ENCODE data around the gene SMCO2.
A peak's percentile ranks its signal among the peaks of the same experiment; 100 is the strongest.

SMCO2 gene

GRCh38 chr12:27464220-27464554, 17.7 kb downstream of the SMCO2 start:
- ATAC-seq: peak; percentile 73
- TF ChIP-seq ISL1 (CRISPR knock-in tag; IDR thresholded peaks at IDR 0.05): no peak

- TF ChIP-seq ARNTL (CRISPR knock-in tag; IDR thresholded peaks at IDR 0.05; ENCODE audit: borderline replicate concordance, low read depth) (no peak), OSR1 (CRISPR knock-in tag; IDR thresholded peaks at IDR 0.05) (no peak), CSRNP3 (CRISPR knock-in tag; IDR thresholded peaks at IDR 0.05) (no peak), ZFP30 (CRISPR knock-in tag; IDR thresholded peaks at IDR 0.05) (no peak), ISL1 (CRISPR knock-in tag; IDR thresholded peaks at IDR 0.05) (no peak), ZNF565 (CRISPR knock-in tag; conservative IDR thresholded peaks at IDR 0.05; ENCODE audit: low read depth) (no peak), ZNF8 (CRISPR knock-in tag; IDR thresholded peaks at IDR 0.05) (no peak)
- ATAC-seq: no peak
Observed at GRCh38 chr12:27467641-27468040, 21.1 kb downstream of the SMCO2 start.

- TF ChIP-seq ARNTL (CRISPR knock-in tag; IDR thresholded peaks at IDR 0.05; ENCODE audit: borderline replicate concordance, low read depth): no peak
- no peak for TF ChIP-seq TSHZ2 (CRISPR knock-in tag; IDR thresholded peaks at IDR 0.05)
- TF ChIP-seq CSDC2 (CRISPR knock-in tag; IDR thresholded peaks at IDR 0.05): no peak
- no peak for TF ChIP-seq PATZ1 (CRISPR knock-in tag; IDR thresholded peaks at IDR 0.05; ENCODE audit: borderline replicate concordance)
- no peak for TF ChIP-seq SNAI2 (CRISPR knock-in tag; IDR thresholded peaks at IDR 0.05)
- TF ChIP-seq BACH2 (CRISPR knock-in tag; IDR thresholded peaks at IDR 0.05; ENCODE audit: borderline replicate concordance): no peak
- no peak for ATAC-seq
Observed at GRCh38 chr12:27468241-27468640, 21.7 kb downstream of the SMCO2 start.

- ATAC-seq: no peak
- no peak for TF ChIP-seq ZNF565 (CRISPR knock-in tag; conservative IDR thresholded peaks at IDR 0.05; ENCODE audit: low read depth)
- TF ChIP-seq OSR1 (CRISPR knock-in tag; IDR thresholded peaks at IDR 0.05): no peak
- TF ChIP-seq CSRNP3 (CRISPR knock-in tag; IDR thresholded peaks at IDR 0.05): no peak
- no peak for TF ChIP-seq TCF4 (CRISPR knock-in tag; IDR thresholded peaks at IDR 0.05; ENCODE audit: borderline replicate concordance)
- no peak for TF ChIP-seq ARNTL (CRISPR knock-in tag; IDR thresholded peaks at IDR 0.05; ENCODE audit: borderline replicate concordance, low read depth)
- no peak for TF ChIP-seq BACH2 (CRISPR knock-in tag; IDR thresholded peaks at IDR 0.05; ENCODE audit: borderline replicate concordance)
- no peak for TF ChIP-seq PPARA (CRISPR knock-in tag; IDR thresholded peaks at IDR 0.05; ENCODE audit: borderline replicate concordance)
- TF ChIP-seq ZNF8 (CRISPR knock-in tag; IDR thresholded peaks at IDR 0.05): no peak
- TF ChIP-seq RARB (CRISPR knock-in tag; IDR thresholded peaks at IDR 0.05): no peak
- TF ChIP-seq PATZ1 (CRISPR knock-in tag; IDR thresholded peaks at IDR 0.05; ENCODE audit: borderline replicate concordance): no peak
Observed at GRCh38 chr12:27469176-27469736, 22.7 kb downstream of the SMCO2 start.

GRCh38 chr12:27472604-27473003, 26.1 kb downstream of the SMCO2 start:
- ATAC-seq: no peak

More at GRCh38 chr12:27472604-27473003, 26.1 kb downstream of the SMCO2 start:
- TF ChIP-seq PATZ1 (CRISPR knock-in tag; IDR thresholded peaks at IDR 0.05; ENCODE audit: borderline replicate concordance) (no peak), ZC3H10 (CRISPR knock-in tag; IDR thresholded peaks at IDR 0.05) (no peak), ARNTL (CRISPR knock-in tag; IDR thresholded peaks at IDR 0.05; ENCODE audit: borderline replicate concordance, low read depth) (no peak), ZFP3 (CRISPR knock-in tag; IDR thresholded peaks at IDR 0.05) (no peak)

Data from SK-N-SH treated with all-trans-retinoic acid at 6 μM for 48 hours (cell line).